DMS153 treated with DMSO at 0.1 percent for 48 hours (cell line): ENCODE measurements around the gene RPS19BP1.
"Not testable (repeated sequence)": the region's sequence is repeated elsewhere in the genome, so short reads cannot be mapped to it uniquely, and the experiment has no call there.

Source experiments
- DNase-seq: peaks from one replicate; lab custom pipeline; 2025; ENCODE audit not compliant: unreplicated experiment; lab: John Stamatoyannopoulos, UW

RPS19BP1 gene

DNA sequence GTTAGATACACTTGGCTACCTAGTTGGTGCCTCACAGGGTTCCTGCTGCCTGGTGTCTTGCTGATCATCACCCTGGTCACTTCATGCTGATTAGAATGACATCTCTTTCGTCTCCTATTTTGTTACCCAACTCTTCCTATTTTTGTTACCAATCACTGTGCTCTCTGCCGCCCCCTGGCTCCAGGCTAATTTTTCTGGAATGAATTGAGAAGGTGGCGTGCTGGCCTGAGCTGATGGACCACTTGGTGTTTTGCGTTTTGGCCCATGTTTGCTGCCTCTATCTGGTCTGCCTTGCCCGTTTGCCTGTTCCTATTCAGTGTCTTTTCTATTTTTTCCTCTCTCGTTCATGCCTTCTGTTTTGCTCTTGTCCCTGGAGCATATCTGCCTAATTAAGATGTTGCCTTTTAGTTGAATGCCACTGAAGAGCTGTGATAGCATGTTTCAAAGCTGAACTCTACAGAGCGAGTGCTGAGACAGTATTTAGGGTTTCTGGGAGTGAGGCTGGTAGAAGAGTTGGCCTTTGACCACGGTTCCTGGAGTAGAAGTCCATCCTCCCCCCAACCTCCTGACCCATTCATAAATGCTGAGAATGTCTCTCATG, 18.1 kb downstream of the RPS19BP1 start:
- no peak for DNase-seq

DNA sequence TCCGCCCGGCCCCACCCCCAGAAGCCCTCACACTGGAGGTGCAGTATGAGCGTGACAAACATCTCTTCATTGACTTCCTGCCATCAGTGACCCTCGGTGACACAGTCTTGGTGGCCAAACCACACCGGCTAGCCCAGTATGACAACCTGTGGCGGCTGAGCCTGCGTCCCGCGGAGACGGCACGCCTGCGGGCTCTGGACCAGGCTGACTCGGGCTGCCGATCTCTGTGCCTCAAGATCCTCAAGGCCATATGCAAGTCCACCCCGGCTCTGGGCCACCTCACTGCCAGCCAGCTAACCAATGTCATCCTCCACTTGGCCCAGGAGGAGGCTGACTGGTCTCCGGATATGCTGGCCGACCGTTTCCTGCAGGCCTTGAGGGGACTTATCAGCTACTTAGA, 18.8 kb downstream of the RPS19BP1 start:
- no peak for DNase-seq

DNA sequence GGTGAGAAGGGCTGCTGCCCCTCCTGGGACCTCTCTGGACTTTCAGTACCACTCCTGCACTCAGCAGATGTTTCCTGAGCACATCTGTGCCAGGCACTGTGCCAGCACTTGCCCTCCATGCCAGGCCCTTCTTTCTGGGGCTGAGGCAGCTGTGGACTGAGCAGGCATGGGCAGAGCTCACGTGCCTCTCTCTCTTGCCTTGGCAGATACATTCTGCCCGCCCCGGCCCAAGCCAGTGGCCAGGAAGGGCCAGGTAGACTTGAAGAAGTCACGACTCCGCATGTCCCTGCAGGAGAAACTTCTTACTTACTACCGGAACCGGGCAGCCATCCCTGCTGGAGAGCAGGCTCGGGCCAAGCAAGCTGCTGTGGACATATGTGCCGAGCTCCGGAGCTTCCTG, 20.5 kb downstream of the RPS19BP1 start:
- no peak for DNase-seq

DNA sequence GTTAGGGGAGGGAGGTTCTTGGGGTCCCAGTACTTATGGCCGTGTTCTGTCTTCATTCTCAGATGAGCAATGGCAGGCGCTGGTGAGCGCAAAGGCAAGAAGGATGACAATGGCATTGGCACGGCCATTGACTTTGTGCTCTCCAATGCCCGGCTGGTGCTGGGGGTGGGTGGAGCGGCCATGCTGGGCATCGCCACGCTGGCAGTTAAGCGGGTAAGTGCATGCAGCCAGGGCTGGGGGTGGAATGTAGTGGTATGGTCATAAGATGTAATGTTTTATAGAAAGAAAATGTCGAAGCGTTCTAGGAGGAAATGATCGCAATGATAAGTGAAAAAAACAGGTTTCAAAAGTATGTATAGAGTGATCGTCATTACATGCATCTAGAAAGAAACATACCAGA, 21.3 kb downstream of the RPS19BP1 start:
- DNase-seq, result no peak

DNA sequence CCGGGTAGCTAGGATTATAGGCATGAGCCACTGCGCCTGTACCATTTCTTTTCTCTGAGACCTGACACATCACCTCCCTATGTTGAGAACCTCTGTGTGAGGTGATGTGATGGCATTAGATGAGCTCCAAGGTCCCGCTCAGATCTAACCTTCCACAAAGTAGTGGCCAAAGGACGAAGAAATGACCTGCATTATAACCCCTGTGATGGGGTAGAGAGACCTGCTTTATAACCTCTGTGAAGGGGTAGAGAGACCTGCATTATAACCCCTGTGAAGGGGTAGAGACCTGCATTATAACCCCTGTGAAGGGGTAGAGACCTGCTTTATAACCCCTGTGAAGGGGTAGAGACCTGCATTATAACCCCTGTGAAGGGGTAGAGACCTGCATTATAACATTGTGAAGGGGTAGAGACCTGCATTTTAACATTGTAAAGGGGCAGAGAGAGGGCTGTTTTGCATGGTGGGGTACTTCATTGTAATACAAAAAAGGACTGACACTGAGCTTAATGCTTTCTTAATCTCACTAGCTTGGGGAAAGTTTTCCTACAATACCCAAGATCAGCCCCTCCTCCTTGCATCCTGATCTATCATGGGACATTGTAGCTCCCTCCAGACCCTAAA, 21.9 kb downstream of the RPS19BP1 start:
- DNase-seq, result no peak

DNA sequence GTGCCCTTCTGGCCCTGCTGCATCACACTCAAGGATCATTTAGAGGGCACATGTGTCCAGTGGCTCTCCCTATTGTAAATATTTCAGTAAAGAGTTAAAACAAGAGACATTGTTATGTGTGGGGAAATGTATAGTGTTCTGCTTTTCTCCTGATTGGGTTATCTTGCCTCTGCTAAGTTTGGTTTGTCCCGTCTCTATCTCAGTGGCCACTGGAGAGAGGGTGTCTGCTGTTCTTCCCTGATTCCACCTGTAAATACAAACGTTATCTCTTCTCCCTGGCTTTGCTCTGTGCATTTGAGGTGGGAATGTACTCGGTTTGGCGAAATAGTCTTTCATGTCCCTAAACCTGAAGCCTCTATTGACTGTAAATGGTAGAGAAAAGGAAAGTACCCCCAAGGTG, 24.2 kb downstream of the RPS19BP1 start:
- no peak for DNase-seq

DNA sequence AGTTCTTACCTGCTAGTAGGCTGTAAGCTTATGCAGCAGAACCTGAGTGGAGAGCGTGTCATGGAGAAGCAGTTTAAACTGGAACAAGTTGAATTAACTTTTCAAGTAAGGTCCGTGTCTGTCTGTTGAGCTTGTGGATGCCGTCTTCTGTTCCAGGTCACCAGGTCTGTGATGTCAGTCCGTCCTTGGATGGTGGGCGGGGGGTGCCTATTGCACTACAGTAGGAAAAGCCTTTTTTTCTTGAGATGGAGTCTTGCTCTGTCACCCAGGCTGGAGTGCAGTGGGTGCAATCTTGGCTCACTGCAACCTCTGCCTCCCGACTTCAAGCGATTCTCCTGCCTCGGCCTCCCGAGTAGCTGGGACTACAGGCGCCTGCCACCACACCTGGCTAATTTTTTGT, 25.5 kb downstream of the RPS19BP1 start:
- not testable (repeated sequence) for DNase-seq

DNA sequence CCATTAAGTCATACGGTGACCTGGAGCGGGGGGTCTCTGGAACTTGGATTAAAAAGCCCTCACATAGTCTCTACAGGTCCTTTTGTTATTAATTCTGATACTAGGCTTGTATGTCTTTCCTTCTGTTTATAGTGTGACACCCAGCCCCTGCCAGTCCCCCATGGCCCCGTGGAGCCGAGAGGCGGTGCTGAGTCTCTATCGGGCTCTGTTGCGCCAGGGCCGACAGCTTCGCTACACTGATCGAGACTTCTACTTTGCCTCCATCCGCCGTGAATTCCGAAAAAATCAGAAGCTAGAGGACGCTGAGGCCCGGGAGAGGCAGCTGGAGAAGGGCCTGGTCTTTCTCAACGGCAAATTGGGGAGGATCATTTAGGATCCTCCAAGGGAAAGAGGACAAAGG, 28.5 kb downstream of the RPS19BP1 start:
- no peak for DNase-seq

DNA sequence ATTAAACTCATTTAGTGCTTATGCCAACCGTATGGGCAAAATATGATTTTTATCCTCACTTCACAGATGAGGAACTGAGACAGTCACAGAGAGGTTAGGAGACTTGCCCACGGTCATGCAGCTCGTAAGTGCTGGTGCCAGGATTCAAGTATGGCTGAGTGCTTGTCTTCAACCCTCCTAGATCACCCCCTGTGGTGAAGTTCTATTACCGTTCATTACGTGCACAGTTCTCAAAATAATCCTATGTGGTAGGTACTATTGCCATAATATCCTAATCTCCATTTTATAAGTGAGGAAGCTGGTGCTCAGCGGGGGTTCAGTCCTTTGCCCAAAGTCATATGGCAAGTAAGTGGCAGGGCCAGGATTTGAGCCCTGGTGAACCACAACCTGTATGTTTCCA, 28.9 kb downstream of the RPS19BP1 start:
- DNase-seq, result no peak

DNA sequence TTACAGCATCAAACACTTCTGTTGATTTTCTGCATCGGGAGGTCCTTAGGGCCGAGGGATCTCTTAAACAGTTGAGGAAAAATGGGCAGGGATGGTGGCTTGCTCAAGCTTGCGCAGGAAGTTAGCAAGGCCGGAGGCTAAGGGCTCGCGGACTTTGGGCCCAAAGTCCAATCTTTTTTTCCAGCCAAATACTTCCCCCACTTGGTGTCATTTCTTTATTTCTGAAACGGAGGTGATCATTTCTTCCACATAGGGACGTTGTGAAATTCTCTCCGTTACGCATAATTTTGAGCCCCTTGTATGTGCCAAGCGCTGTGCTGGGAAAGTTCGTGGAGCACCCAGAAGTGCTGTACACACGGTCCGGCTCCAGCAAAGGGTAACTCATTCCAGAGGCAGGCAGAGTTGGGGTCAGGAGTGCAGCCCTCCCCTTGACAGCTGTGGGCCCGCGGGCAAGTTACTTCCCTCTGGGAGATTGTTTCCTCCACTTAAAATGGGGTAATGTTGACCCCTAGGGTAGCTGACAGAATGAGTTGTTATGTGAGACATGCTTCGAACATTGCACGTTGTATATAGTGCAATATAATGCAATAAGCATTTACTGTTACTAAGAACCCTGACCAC, 29.6 kb downstream of the RPS19BP1 start:
- DNase-seq, result no peak

DNA sequence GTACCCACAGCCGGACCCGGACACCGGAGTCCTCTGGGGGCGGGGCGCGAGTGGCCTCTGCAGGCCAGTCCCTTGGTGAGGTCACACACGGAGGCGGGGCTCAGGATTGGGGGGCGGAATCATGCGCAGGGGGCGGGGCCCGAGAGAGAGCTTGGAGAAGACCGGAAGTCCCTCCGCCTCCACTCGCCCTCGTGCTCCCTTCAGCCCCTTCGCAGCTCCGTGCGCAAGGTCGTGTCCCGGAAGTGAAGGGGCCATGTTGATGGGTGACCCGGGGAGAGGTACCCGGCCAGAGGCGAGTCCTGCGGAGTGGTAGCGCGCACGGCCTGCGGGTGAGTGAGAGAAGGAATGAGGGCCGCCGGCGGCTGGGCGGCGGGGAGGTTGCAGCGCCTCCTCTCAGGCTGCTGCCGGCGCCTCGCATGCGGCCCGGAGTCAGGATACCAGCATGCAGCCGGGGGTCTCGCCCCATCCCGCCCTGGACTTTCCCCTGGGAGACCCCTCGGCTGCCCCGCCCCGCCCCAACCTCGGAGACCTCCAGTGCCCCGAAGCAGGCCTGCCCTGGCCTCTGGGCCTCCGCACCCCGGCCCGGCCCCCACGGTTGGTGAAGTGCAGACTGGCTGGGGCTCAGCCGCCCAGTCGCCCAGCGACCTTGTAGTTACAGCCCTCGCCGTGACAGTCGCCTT, 30.3 kb downstream of the RPS19BP1 start, which contains the start of gene MIEF1:
Gene MIEF1, plus strand, starts transcription at position 182 of the 680 bp plus-strand sequence. CDS start 9,005 bp downstream, outside the sequence.
- DNase-seq, result peak; percentile 81

DNA sequence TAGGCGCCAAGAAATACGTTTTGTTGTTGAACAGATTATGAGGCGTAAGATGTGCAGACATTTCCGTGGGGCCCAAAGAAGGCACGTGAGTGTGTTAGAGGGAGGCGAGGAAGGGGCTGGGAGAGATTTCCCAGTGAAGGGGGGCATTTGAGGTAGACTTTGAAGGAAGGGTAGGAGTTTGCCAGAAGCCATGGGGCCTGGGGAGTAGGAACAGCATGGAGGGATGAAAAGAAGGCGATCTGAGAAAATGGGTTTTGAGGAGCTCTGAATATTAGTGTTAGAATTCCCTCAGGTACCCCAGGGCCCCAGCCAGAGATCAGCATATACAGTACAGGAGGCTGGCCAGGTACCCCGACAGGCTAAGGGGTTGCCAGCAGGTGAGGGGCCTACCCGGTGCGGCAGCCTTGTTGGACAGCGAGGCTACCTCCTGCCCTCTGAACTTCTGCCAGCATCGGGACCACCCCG, 30.9 kb downstream of the RPS19BP1 start:
- no peak for DNase-seq

DNA sequence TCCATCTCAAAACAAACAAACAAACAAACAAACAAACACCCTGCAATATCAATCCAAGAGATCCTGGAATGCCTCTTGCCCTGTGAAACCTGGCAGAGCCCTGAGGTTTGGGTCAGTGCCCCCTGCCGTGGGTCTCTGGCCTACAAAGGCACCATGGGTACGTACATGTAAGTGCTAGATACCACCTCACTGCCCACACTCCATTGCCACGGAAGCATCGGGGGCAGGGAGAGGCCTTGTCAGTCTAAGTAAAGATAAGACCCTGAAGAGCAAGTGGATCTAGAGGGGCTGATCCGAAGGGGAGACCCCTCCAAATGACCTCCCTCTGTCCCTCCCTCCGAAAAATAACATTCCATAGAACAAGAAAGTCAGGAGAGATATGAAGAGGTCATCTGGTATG, 32.4 kb downstream of the RPS19BP1 start:
- no peak for DNase-seq

DNA sequence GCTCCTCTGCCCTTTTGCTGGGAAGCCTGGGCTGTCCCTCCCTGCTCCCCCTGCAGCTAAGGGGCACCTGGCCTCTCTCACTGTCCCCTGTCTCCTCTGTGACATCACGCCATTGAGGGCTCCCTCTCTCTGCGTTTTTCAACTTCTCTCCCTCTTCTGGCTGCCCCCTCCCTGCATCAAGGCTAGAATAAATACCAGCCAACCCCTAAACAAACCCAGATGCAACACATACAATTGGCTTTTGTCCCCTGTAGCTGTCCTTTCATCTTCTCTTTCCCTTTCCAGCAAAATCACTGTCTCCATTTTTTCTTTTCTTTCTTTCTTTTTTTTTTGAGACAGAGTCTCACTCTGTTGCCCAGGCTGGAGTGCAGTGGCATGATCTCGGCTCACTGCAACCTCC, 33.7 kb downstream of the RPS19BP1 start:
- DNase-seq, result no peak

DNA sequence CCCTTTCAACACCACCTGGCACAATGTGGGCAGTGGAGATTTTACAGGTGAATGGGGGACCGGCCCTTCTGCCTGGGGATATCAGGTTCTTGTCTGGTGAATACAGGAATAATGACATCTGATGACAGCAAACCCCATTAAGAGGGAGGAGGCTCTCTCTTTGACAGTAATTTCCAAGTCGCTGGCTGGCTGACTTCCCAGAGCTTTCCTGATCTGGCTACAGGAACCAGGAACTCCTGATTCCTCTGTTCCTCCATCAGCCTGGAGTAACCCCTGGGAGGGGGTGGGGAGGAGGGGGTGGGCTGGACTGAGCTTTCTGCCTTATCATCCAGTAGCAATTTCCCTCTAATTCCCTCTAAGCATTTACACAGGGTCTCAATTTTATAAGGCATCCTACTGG, 34.2 kb downstream of the RPS19BP1 start:
- DNase-seq, result peak; percentile 91

DNA sequence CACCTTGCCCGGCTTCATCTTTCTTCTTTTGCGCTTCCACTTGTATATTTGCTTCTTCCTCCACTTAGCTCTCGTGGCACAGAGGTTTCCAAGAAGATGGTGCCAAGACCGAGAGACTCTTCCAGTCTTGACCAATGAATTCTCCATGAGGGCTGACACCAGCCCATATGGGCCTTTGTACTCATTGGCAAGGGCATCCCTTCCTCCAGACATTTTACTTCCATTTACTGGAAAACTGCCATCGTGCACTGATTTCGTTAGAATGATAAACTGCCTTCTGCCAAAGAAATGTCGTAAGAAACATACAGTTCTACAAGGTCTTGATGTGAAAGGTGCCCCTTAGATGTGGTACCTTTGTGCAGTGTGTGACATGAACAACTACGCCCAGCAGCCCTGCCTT, 35.1 kb downstream of the RPS19BP1 start:
- DNase-seq, result no peak

DNA sequence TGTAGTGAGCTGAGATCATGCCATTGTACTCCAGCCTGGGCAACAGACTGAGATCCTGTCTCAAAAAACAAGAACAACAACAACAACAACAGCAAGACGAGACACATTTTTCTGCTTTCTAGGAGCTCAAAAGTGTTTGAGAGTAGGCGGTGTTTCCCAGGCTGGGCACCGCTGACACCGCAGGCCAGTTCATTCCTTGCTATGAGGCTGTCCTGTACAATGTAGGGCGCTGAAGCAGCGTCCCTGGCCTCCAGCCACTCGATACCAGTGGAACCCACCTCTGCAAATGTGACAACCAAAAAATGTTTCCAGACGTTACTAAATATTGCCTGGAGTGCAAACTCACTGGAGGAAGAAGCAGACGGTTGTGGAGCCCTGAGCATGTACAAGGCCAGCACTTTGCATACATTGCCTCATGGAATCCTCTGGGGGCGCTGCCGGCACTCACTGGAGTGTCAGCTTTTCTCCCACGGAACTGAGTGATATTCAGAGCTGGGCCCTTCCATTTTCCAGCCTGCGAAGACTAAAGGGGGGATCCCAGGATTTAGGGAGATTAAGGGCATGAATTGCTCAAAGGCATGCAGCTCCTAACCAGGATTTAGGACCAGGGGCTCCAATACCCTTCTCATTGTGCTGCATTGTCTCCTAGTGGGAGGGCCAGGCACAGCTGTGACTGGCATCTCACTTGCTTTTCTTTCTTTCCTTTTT, 36.3 kb downstream of the RPS19BP1 start:
- peak; percentile 54 for DNase-seq

DNA sequence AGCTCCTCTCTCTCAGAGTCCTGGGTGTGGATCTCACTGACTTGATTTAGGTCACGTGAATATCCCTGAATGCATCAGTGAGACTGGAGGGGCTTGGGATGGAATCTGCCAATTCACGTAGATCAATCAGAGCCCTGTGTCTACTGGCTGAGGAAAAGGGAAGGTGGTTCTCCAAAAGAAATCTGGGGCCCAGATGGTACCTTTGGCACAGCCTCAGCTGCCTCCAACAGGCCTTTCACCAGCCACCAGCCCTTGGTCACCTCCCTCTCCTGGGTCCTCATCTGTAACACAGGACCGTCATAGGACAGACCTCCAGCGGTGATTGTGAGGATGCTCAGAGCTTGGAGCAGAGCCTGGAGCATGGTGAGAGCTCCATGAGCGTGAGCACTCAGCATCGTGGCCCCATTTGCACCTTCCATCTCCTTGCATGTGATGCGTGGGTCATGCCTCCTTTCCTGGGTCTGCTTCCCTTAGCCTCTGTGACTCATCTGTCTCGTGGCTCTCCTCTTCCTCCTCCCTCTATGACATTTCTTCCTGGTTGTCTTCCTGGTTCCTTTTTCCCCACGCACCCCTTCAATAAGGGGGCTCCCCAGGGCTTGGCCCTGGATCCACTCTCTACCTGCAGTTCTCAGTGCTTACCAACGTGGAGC, 38.0 kb downstream of the RPS19BP1 start:
- no peak for DNase-seq

DNA sequence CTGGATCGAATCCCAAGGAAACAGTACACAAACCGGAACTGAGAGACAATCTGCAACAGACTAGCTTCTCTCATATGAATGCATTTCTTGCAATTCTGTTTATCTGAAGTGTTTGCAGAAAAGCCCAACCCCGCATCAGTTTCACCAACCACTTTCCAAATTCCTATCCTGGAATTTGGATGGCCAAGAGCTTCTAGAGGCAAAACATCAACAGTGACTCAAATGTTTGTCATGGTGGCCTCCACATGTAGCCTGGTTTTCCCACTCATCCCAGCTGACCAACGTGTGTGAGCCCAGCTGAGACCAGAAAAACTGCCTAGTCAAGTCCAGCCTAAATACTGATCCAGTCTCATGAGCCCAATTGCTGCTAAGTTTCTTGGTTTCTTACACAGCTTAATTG, 38.8 kb downstream of the RPS19BP1 start:
- no peak for DNase-seq

DNA sequence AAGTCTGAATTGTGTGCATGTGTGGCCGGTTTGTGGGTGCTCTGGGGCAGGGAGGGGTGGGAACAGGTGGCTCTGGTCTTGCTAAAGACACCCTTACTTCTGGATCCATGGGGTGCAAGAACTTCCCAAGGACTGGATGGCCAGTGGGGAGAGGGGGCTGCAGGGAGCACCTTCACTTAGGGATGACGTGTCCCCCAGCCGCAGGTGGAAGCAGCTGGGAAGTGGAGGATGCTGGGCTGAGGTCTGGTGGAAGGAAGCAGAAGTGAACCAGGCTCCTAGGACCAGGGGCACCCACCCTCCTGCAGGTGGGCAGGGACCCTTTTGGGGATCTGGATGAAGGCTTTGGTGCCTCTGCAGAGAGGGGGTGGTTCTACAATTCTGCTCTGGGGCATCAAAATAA, 40.4 kb downstream of the RPS19BP1 start:
- no peak for DNase-seq

DNA sequence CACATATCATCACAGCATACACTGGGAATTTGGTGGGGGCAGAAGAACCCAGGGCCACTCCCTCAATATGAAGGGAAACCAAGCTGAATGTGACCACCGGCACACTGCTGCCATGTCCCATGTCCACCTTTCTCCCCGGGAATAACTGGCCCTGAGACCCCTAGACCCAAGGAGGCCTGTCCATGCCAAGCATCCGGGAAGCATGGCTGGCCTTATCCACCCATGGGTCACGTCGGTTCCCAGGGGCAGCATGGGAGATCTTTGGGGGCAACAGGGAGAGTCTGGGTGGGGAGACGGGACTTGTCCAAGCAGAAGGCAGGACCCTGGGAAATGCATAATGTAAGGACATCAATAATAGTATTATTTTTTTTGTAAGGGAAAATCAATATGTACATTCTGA, 40.9 kb downstream of the RPS19BP1 start:
- no peak for DNase-seq
